IMR-90 (cell line): Measurements from ENCODE around the gene SMAP1. TPM values are rescaled to one million over a fixed set of nuclear protein-coding genes. Genes with fewer than 3 reads are reported as not detected.

Experiments
- ATAC-seq: fragments of 200-7000 bp; cut with Tn5 transposase; 2 replicates; pipeline ENCODE4 v1.9.1; 2020; ENCODE audit warnings: low read depth, mild to moderate bottlenecking, moderate library complexity
- BruUV-seq: library from RNA; stranded (reverse); fragments of 400-500 nt; replicated peaks from 2 replicates; lab custom pipeline; 2021; lab: Mats Ljungman, UMichigan
- CTCF ChIA-PET: fragments of 300-600 bp; formaldehyde crosslinking; extraction: SDS; loops from one replicate; lab custom pipeline; 2021; ENCODE audit warnings: antibody characterized with exemption; lab: Yijun Ruan, JAX
- POLR2A ChIA-PET: fragments of 300-600 bp; sonication (Branson Sonifier 250); formaldehyde crosslinking; loops from one replicate; lab custom pipeline; 2022; ENCODE audit warnings: antibody characterized with exemption; ENCODE audit not compliant: unreplicated experiment; lab: Charles Lee
- DNase-seq: peaks from one replicate; pipeline ENCODE4 v3.0.0; 2013
- H2AFZ ChIP-seq: replicated peaks from 2 replicates; pipeline ENCODE3; 2013; ENCODE audit warnings: low read length, mild to moderate bottlenecking; ENCODE audit not compliant: poor library complexity
- H2AK5ac ChIP-seq: 2 replicates; pipeline ENCODE4 v1.6.1; 2013; ENCODE audit warnings: low read depth, low read length, inconsistent platforms
- H2AK9ac ChIP-seq: replicated peaks from 2 replicates; pipeline ENCODE3; 2013; ENCODE audit warnings: mild to moderate bottlenecking, low read depth, low read length, moderate library complexity; ENCODE audit not compliant: poor library complexity
- H2BK120ac ChIP-seq: 2 replicates; pipeline ENCODE4 v1.6.1; 2013; ENCODE audit warnings: low read depth, low read length, inconsistent platforms
- H2BK15ac ChIP-seq: 3 replicates; pipeline ENCODE4 v1.6.1; 2013; ENCODE audit warnings: low read depth, low read length, inconsistent platforms
- H2BK20ac ChIP-seq: 2 replicates; pipeline ENCODE4 v1.6.1; 2013; ENCODE audit warnings: low read depth, mild to moderate bottlenecking, inconsistent platforms, low read length, moderate library complexity
- H2BK5ac ChIP-seq: 2 replicates; pipeline ENCODE4 v1.6.1; 2013; ENCODE audit warnings: mild to moderate bottlenecking, low read depth, low read length, inconsistent platforms; ENCODE audit not compliant: poor library complexity, severe bottlenecking
- H3K14ac ChIP-seq: replicated peaks from 2 replicates; pipeline ENCODE4 v1.6.1; 2013; ENCODE audit warnings: low read depth, low read length, inconsistent platforms
- H3K18ac ChIP-seq: 2 replicates; pipeline ENCODE4 v1.6.1; 2013; ENCODE audit warnings: low read depth, low read length, control low read depth
- H3K23ac ChIP-seq: 2 replicates; pipeline ENCODE4 v1.6.1; 2013; ENCODE audit warnings: low read depth, low read length, inconsistent platforms
- H3K27ac ChIP-seq: 2 replicates; pipeline ENCODE4 v1.5.1; 2013; ENCODE audit warnings: mild to moderate bottlenecking, control low read depth, low read length; ENCODE audit not compliant: insufficient read depth
- H3K27me3 ChIP-seq: 2 replicates; pipeline ENCODE4 v1.6.1; 2013; ENCODE audit warnings: low read length; ENCODE audit not compliant: control insufficient read depth, insufficient read depth
- H3K36me3 ChIP-seq: 2 replicates; pipeline ENCODE4 v1.6.1; 2013; ENCODE audit warnings: low read length, mixed read lengths; ENCODE audit not compliant: control insufficient read depth, insufficient read depth
- H3K4ac ChIP-seq: 2 replicates; pipeline ENCODE4 v1.6.1; 2013; ENCODE audit warnings: low read depth, low read length, inconsistent platforms
- H3K4me1 ChIP-seq: 2 replicates; pipeline ENCODE4 v1.6.1; 2013; ENCODE audit warnings: low read length, mixed read lengths; ENCODE audit not compliant: control insufficient read depth, insufficient read depth
- H3K4me2 ChIP-seq: 2 replicates; pipeline ENCODE4 v1.6.1; 2013; ENCODE audit warnings: low read depth, mild to moderate bottlenecking, control low read depth, low read length, moderate library complexity
- H3K4me3 ChIP-seq: 2 replicates; pipeline ENCODE4 v1.5.1; 2013; ENCODE audit warnings: low read depth, mild to moderate bottlenecking, control low read depth, low read length, moderate library complexity; ENCODE audit not compliant: insufficient read depth
- H3K56ac ChIP-seq: 2 replicates; pipeline ENCODE4 v1.6.1; 2013; ENCODE audit warnings: low read length, inconsistent platforms; ENCODE audit not compliant: insufficient read depth; ENCODE audit errors: extremely low read depth
- H3K79me1 ChIP-seq, 2 experiments: 2 replicates each; pipeline ENCODE4 v1.6.1; 2013; ENCODE audit warnings: low read length in 2 of 2, inconsistent platforms in 1 of 2, low read depth in 1 of 2
- H3K9ac ChIP-seq: 2 replicates; pipeline ENCODE4 v1.6.1; 2013; ENCODE audit warnings: low read depth, low read length, control low read depth
- H3K9me1 ChIP-seq: 2 replicates; pipeline ENCODE4 v1.6.1; 2013; ENCODE audit warnings: low read length, inconsistent platforms; ENCODE audit not compliant: insufficient read depth
- H3K9me3 ChIP-seq: 2 replicates; pipeline ENCODE4 v1.6.1; 2013; ENCODE audit warnings: low read length; ENCODE audit not compliant: control insufficient read depth, insufficient read depth
- H4K20me1 ChIP-seq: 2 replicates; pipeline ENCODE4 v1.6.1; 2013; ENCODE audit warnings: low read length, inconsistent platforms; ENCODE audit not compliant: insufficient read depth
- H4K5ac ChIP-seq: 2 replicates; pipeline ENCODE4 v1.6.1; 2013; ENCODE audit warnings: mild to moderate bottlenecking, low read depth, low read length, control low read depth
- H4K8ac ChIP-seq, 2 experiments: 2 replicates each; pipeline ENCODE4 v1.6.1; 2013; ENCODE audit warnings: low read depth in 2 of 2, low read length in 2 of 2, control low read depth in 1 of 2, inconsistent platforms in 1 of 2
- H4K91ac ChIP-seq: 2 replicates; pipeline ENCODE4 v1.6.1; 2013; ENCODE audit warnings: low read depth, low read length, inconsistent platforms; ENCODE audit not compliant: insufficient read depth
- BHLHE40 ChIP-seq: fragments of 150-350 bp; IDR thresholded peaks from 2 replicates; pipeline ENCODE4 v1.6.1; 2016; ENCODE audit warnings: mild to moderate bottlenecking, low read depth, low read length
- ELK1 ChIP-seq: fragments of 150-350 bp; IDR thresholded peaks from 2 replicates; pipeline ENCODE4 v1.6.1; 2016; ENCODE audit warnings: low read depth, mild to moderate bottlenecking, low read length, moderate library complexity, borderline replicate concordance
- FOS ChIP-seq: fragments of 150-350 bp; IDR thresholded peaks from 2 replicates; pipeline ENCODE4 v1.6.1; 2016; ENCODE audit warnings: low read depth, low read length
- MAFK ChIP-seq: IDR thresholded peaks from 2 replicates; pipeline ENCODE4 v1.6.1; 2012; ENCODE audit warnings: low read depth, low read length, improper control_type of control experiment
- NFE2L2 ChIP-seq: fragments of 150-350 bp; IDR thresholded peaks from 2 replicates; pipeline ENCODE4 v1.6.1; 2016; ENCODE audit warnings: low read depth, mild to moderate bottlenecking, low read length
- POLR2A ChIP-seq: IDR thresholded peaks from 2 replicates; pipeline ENCODE4 v1.6.1; 2012; ENCODE audit warnings: mild to moderate bottlenecking, low read depth, low read length
- RAD21 ChIP-seq: IDR thresholded peaks from 2 replicates; pipeline ENCODE4 v1.6.1; 2012; ENCODE audit warnings: low read length, improper control_type of control experiment
- RFX5 ChIP-seq: IDR thresholded peaks from 2 replicates; pipeline ENCODE4 v1.8.0; 2012; ENCODE audit warnings: low read depth, mild to moderate bottlenecking, low read length, moderate library complexity
- SMC3 ChIP-seq: fragments of 150-350 bp; IDR thresholded peaks from 2 replicates; pipeline ENCODE4 v1.6.1; 2016; ENCODE audit warnings: low read depth, mild to moderate bottlenecking, antibody characterized with exemption, low read length, moderate library complexity
- USF2 ChIP-seq: fragments of 150-350 bp; IDR thresholded peaks from 2 replicates; pipeline ENCODE4 v1.6.1; 2017; ENCODE audit warnings: mild to moderate bottlenecking, antibody characterized with exemption, low read length, low read depth
- WGBS, 2 experiments: methylation state at CpG; one replicate each; pipeline versions ENCODE4 v1.1.5 to v1.1.7; 2013; ENCODE audit warnings: missing lambda C conversion rate in 2 of 2; ENCODE audit not compliant: insufficient read length in 1 of 2; ENCODE audit errors: extremely low coverage in 2 of 2; 5-methylcytosine and 5-hydroxymethylcytosine counted together
- dilution Hi-C: fragments of 300-500 bp; cut with HindIII; formaldehyde crosslinking; loops from one replicate; pipeline ENCODE4 v1.14.3; 2018; ENCODE audit warnings: low sequenced_read_pairs; ENCODE audit not compliant: unreplicated experiment
- in situ Hi-C: fragments of 300-500 bp; cut with MboI; formaldehyde crosslinking; loops from 3 replicates; pipeline ENCODE4 v1.14.3; 2019; ENCODE audit warnings: low sequenced_read_pairs, inconsistent platforms, mixed read lengths
- intact Hi-C: fragments of 100-400 bp; cut with micrococcal nuclease; formaldehyde crosslinking; loops from 2 replicates; pipeline ENCODE4 v1.10.0; 2022
- polyA plus RNA-seq, 3 experiments: library from polyadenylated mRNA; depleted of rRNA; stranded (reverse); fragments of >200 nt; gene quantifications; 2 replicates each; pipeline ENCODE4 v1.2.3, GENCODE V29; 2012; ENCODE audit warnings: low replicate concordance in 1 of 3
- total RNA-seq: library from RNA; depleted of rRNA; stranded (reverse); fragments of >200 nt; gene quantifications from 2 replicates; pipeline ENCODE4 v1.2.3, GENCODE V29; 2012; rRNA removed

Gene SMAP1
- total and polyA plus RNA-seq, 2 of the 4 experiments (the other 2 are of a cell fraction), result 14.8 to 16.7 TPM

GRCh38 chr6:70905742-70906141 lies 238.1 kb downstream of the SMAP1 start:
- H4K5ac ChIP-seq, result no peak overlapping the region
- ChIA-PET CTCF (no interaction called here), POLR2A (no interaction called here)
- no peak overlapping the region for H2BK15ac ChIP-seq
- no peak overlapping the region for H2BK5ac ChIP-seq
- no peaks in the 10 kb centered on the region for H3K9me1 ChIP-seq
- TF ChIP-seq RAD21, result no peak
- no peak for TF ChIP-seq USF2
- no peak for TF ChIP-seq POLR2A
- no peak for TF ChIP-seq ELK1
- TF ChIP-seq BHLHE40, result no peak
- TF ChIP-seq NFE2L2, result no peak
- TF ChIP-seq MAFK, result no peak
- TF ChIP-seq RFX5, result no peak
- no peak for TF ChIP-seq FOS
- no peak for TF ChIP-seq SMC3
- no peak overlapping the region for H3K18ac ChIP-seq
- no peak overlapping the region for H2AFZ ChIP-seq
- H3K36me3 ChIP-seq, result no peaks in the 10 kb centered on the region
- no peak overlapping the region for H2AK5ac ChIP-seq
- no peak overlapping the region for H3K27ac ChIP-seq
- no peak overlapping the region for H3K4me3 ChIP-seq
- ATAC-seq (no peak), DNase-seq (no peak)
- no peaks in the 10 kb centered on the region for H3K27me3 ChIP-seq
- H3K14ac ChIP-seq, result no peak overlapping the region
- H3K4me2 ChIP-seq, result no peak overlapping the region
- H4K8ac ChIP-seq, result no peak overlapping the region
- no peak overlapping the region for H4K91ac ChIP-seq
- H3K23ac ChIP-seq, result no peak overlapping the region
- WGBS, 2 experiments, result no CpG with 5 or more reads among the region's 1 CpG
- intact Hi-C loops, result no loop called here
- in situ Hi-C loops, result no loop called here
- H3K79me1 ChIP-seq, result no peaks in the 10 kb centered on the region
- no peak overlapping the region for H2BK20ac ChIP-seq
- no peaks in the 10 kb centered on the region for H3K4me1 ChIP-seq
- H3K9ac ChIP-seq, result no peak overlapping the region
- H2AK9ac ChIP-seq, result no peak overlapping the region
- no peak overlapping the region for H3K56ac ChIP-seq
- BruUV-seq, result no TSS peak
- H4K20me1 ChIP-seq, result no peaks in the 10 kb centered on the region
- no peak overlapping the region for H2BK120ac ChIP-seq
- dilution Hi-C loops, result no loop called here
- no peak overlapping the region for H3K4ac ChIP-seq
- H3K9me3 ChIP-seq, result no peaks in the 10 kb centered on the region

Other genes starting within 250 kb of the SMAP1 start
- 1.6 and 2.5 TPM in 2 replicates for gene SDHAF4, start 101.0 kb upstream of the SMAP1 start, total RNA-seq
- 3.7 and 4.4 TPM in 2 replicates for gene SDHAF4, start 101.0 kb upstream of the SMAP1 start, polyA plus RNA-seq (2012; rRNA removed)